Uterus (tissue), 4 donors: ENCODE measurements around the gene RAD51AP2. TPM values are rescaled to one million over a fixed set of nuclear protein-coding genes. Genes with fewer than 3 reads are reported as not detected.

ENCODE experiments used
- DNase-seq, 2 donors: peaks; one replicate each; pipeline ENCODE4 v3.0.0-alpha.2; 2019 to 2020
- H3K27ac ChIP-seq, 2 donors: fragments of 200-600 bp; sonication (generic); 1 replicate in 1 of 2; 2 replicates in 1 of 2; pipeline ENCODE4 v1.5.1; 2016 to 2018
- H3K27me3 ChIP-seq, 2 donors: fragments of 200-600 bp; sonication (generic); one replicate each; pipeline ENCODE4 v1.5.1; 2018 to 2019; ENCODE audit warnings: control low read depth in 1 of 2
- H3K36me3 ChIP-seq, 2 donors: fragments of 200-600 bp; sonication (generic); one replicate each; pipeline ENCODE4 v1.5.1; 2019; ENCODE audit warnings: control low read depth in 1 of 2
- H3K4me1 ChIP-seq, 2 donors: fragments of 200-600 bp; sonication (generic); one replicate each; pipeline ENCODE4 v1.5.1; 2018 to 2019; ENCODE audit warnings: control low read depth in 1 of 2
- H3K4me3 ChIP-seq, 2 donors: fragments of 200-600 bp; sonication (generic); 1 replicate in 1 of 2; 2 replicates in 1 of 2; pipeline ENCODE4 v1.5.1; 2018 to 2019; ENCODE audit warnings: mild to moderate bottlenecking in 1 of 2
- H3K9me3 ChIP-seq, 2 donors: fragments of 200-600 bp; sonication (generic); one replicate each; pipeline ENCODE4 v1.5.1; 2019; ENCODE audit warnings: control low read depth in 1 of 2
- CTCF ChIP-seq, 4 experiments: fragments of 200-600 bp in 2 of 4; fragments of 450-650 bp in 2 of 4; sonication (generic) in 2 of 4; IDR thresholded peaks; one replicate each; pipeline ENCODE4 v1.5.1; 2016 to 2019; ENCODE audit warnings: antibody characterized with exemption in 4 of 4, mild to moderate bottlenecking in 2 of 4, moderate library complexity in 1 of 4
- POLR2A ChIP-seq, 2 donors: fragments of 450-650 bp; IDR thresholded peaks; one replicate each; pipeline ENCODE4 v1.6.1; 2016; ENCODE audit warnings: antibody characterized with exemption in 2 of 2, mild to moderate bottlenecking in 1 of 2, moderate library complexity in 1 of 2
- intact Hi-C: fragments of 100-400 bp; cut with DNase I; formaldehyde crosslinking; loops from one replicate; pipeline ENCODE4 v1.15.1; 2023; ENCODE audit warnings: low total_unique reads
- total RNA-seq, 4 donors: library from RNA; depleted of rRNA in 3 of 4; stranded (reverse); fragments of >200 nt in 3 of 4; gene quantifications; one replicate each; pipeline versions ENCODE4 v1.1.0 to v1.2.4, GENCODE V29; 2014 to 2023
- donor health status: DM: yes; HTN: yes; CAD: no.

The RAD51AP2 gene
- total RNA-seq, 4 donors from 2014 or later = 0.69 TPM; not detected in 3

GRCh38 chr2:17479875-17480274 is 38.4 kb downstream of the RAD51AP2 start:
- intact Hi-C loops = no loop called here
- Histone ChIP-seq H3K4me1 (no peaks in the 10 kb centered on the region), H3K27ac (no peak overlapping the region), H3K4me3 (no peak overlapping the region), H3K36me3 (no peaks in the 10 kb centered on the region), H3K27me3 (no peaks in the 10 kb centered on the region), H3K9me3 (no peaks in the 10 kb centered on the region)
- TF ChIP-seq POLR2A (IDR thresholded peaks at IDR 0.05) = no peak
- no peak for TF ChIP-seq CTCF (IDR thresholded peaks at IDR 0.05)
- DNase-seq = no peak

- intact Hi-C loops = no loop called here
- no peaks in the 10 kb centered on the region for H3K4me1 ChIP-seq
- TF ChIP-seq CTCF (IDR thresholded peaks at IDR 0.05) (no peak), POLR2A (IDR thresholded peaks at IDR 0.05) (no peak)
- H3K9me3 ChIP-seq = no peaks in the 10 kb centered on the region
- no peak overlapping the region for H3K4me3 ChIP-seq
- no peak for DNase-seq
- no peaks in the 10 kb centered on the region for H3K36me3 ChIP-seq
- H3K27me3 ChIP-seq = no peaks in the 10 kb centered on the region
- H3K27ac ChIP-seq = no peak overlapping the region
Observed at GRCh38 chr2:17476830-17477229, 41.4 kb downstream of the RAD51AP2 start.

- H3K4me3 ChIP-seq = no peak overlapping the region
- no peaks in the 10 kb centered on the region for H3K36me3 ChIP-seq
- H3K9me3 ChIP-seq = no peaks in the 10 kb centered on the region
- H3K27ac ChIP-seq = no peak overlapping the region
- no peaks in the 10 kb centered on the region for H3K4me1 ChIP-seq
- TF ChIP-seq CTCF (IDR thresholded peaks at IDR 0.05) (no peak), POLR2A (IDR thresholded peaks at IDR 0.05) (no peak)
- no peak for DNase-seq
- intact Hi-C loops = no loop called here
- no peaks in the 10 kb centered on the region for H3K27me3 ChIP-seq
Observed at GRCh38 chr2:17476064-17476463, 42.2 kb downstream of the RAD51AP2 start.

- intact Hi-C loops = no loop called here
Observed at GRCh38 chr2:17475286-17475685, 43.0 kb downstream of the RAD51AP2 start.

GRCh38 chr2:17471979-17472378 is 46.3 kb downstream of the RAD51AP2 start:
- no peak overlapping the region for H3K27ac ChIP-seq
- intact Hi-C loops = no loop called here
- H3K4me1 ChIP-seq = no peaks in the 10 kb centered on the region
- DNase-seq = no peak
- H3K4me3 ChIP-seq = no peak overlapping the region
- H3K36me3 ChIP-seq = no peaks in the 10 kb centered on the region
- H3K27me3 ChIP-seq = no peaks in the 10 kb centered on the region
- no peaks in the 10 kb centered on the region for H3K9me3 ChIP-seq
- TF ChIP-seq CTCF (IDR thresholded peaks at IDR 0.05) = no peak
- TF ChIP-seq POLR2A (IDR thresholded peaks at IDR 0.05) = no peak

More at GRCh38 chr2:17475286-17475685, 43.0 kb downstream of the RAD51AP2 start:
- no peak for TF ChIP-seq POLR2A (IDR thresholded peaks at IDR 0.05)
- no peak for TF ChIP-seq CTCF (IDR thresholded peaks at IDR 0.05)
- H3K27ac ChIP-seq = no peak overlapping the region
- no peak overlapping the region for H3K4me3 ChIP-seq
- no peaks in the 10 kb centered on the region for H3K9me3 ChIP-seq
- no peak for DNase-seq
- H3K27me3 ChIP-seq = no peaks in the 10 kb centered on the region
- H3K36me3 ChIP-seq = no peaks in the 10 kb centered on the region
- H3K4me1 ChIP-seq = no peaks in the 10 kb centered on the region
